ENCODE data around the gene SNAPC3. TPM values are rescaled to one million over a fixed set of nuclear protein-coding genes. Genes with fewer than 3 reads are reported as not detected.

The SNAPC3 gene
- total and polyA plus RNA-seq, 5 donors from 2014 or later = 8.1 to 15.3 (median 14.0) TPM

GRCh38 chr9:15510789-15511575, 88.3 kb downstream of the SNAPC3 start, which contains the start of gene PSIP1:
PSIP1 (minus strand) TSS chr9:15510970; CDS start chr9:15510188, 782 bp downstream.
- Mint-ChIP-seq H3K27ac (peak within 1 kb of the TSS; percentile 100), H3K9me3 (peaks cover 0 to 1% (median 0%) of the 10 kb centered on the region in 7 donors), H3K36me3 (peaks cover 18% of the 10 kb centered on the region), H3K27me3 (no peaks in the 10 kb centered on the region), H3K4me3 (peak within 1 kb of the TSS; percentile 94 to 99 (median 97)), H3K4me1 (peaks cover 18 to 62% (median 42%) of the 10 kb centered on the region in 4 donors)
- H3K27ac ChIP-seq (ENCODE audit: insufficient read depth, low read length, poor library complexity, severe bottlenecking) = peak within 1 kb of the TSS; percentile 88
- H3K27me3 ChIP-seq (ENCODE audit: control insufficient read depth, insufficient read depth, low read length) = no peaks in the 10 kb centered on the region
- H3K4me1 ChIP-seq (ENCODE audit: control insufficient read depth, insufficient read depth, low read length, poor library complexity, severe bottlenecking) = peaks cover 50% of the 10 kb centered on the region
- peak; percentile 83 to 94 (median 94) for DNase-seq
- peaks cover 27% of the 10 kb centered on the region for H3K36me3 ChIP-seq (ENCODE audit: control insufficient read depth, insufficient read depth, low read length)
- peak within 1 kb of the TSS; percentile 95 for H3K4me3 ChIP-seq (ENCODE audit: low read depth, low read length)
- H3K9me3 ChIP-seq (ENCODE audit: control insufficient read depth in 2 of 2, low read length in 2 of 2) = no peaks in the 10 kb centered on the region
- peak; percentile 86 to 89 for ATAC-seq (ENCODE audit: low read depth in 2 of 2)

Other genes with a start within 250 kb of the SNAPC3 start
- 42.7 TPM for gene TTC39B, start 115.7 kb upstream of the SNAPC3 start, total RNA-seq
- 10 to 100 TPM in 1 of 4 donors, 1 to 10 TPM in 3; 4.0 to 10.4 (median 8.6) TPM for gene TTC39B, start 115.7 kb upstream of the SNAPC3 start, polyA plus RNA-seq
- 131 TPM for gene PSIP1, start 88.1 kb downstream of the SNAPC3 start, total RNA-seq
- gene PSIP1, start 88.1 kb downstream of the SNAPC3 start, polyA plus RNA-seq = 100 to 1,000 TPM in 3 of 4 donors, 10 to 100 TPM in 1; 86.0 to 136 (median 113) TPM
- gene CCDC171, start 130.2 kb downstream of the SNAPC3 start, total RNA-seq = 1.1 TPM
- gene CCDC171, start 130.2 kb downstream of the SNAPC3 start, polyA plus RNA-seq = under 1 TPM; 0.05 to 0.36 (median 0.18) TPM